Stimulated activated naive CD4-positive, alpha-beta T cell treated with Interleukin-2 at 50 U/mL for 16 hours (primary cell): ENCODE results near the gene TBC1D10B.
"Not testable (repeated sequence)": the region's sequence is repeated elsewhere in the genome, so short reads cannot be mapped to it uniquely, and the experiment has no call there.

Source experiments
- DNase-seq: peaks from one replicate; lab custom pipeline; 2025; lab: John Stamatoyannopoulos, UW

The TBC1D10B gene

GRCh38 chr16:30397776-30398660, 27.7 kb upstream of the TBC1D10B start:
- DNase-seq = no peak

DNA sequence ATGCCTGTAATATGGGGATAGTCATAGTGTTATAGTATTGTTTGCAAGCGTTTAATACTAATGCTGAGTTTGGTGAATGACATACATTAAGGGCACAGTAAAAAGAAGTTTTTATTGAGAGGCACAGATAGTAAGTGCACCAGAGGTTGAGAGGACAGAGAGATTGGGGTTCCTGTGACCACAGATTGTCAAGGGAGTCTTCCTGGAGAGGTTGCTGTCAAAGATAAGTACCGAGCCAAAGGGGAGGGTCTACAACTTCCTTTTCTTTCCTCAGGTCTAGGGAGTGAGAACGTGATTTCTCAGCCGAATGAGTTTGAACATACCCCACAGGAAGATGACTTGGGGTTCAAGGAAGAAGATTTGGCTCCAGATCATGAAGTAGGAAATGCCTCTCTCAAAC, 26.8 kb upstream of the TBC1D10B start:
- DNase-seq = no peak

GRCh38 chr16:30396627-30397026, 26.3 kb upstream of the TBC1D10B start:
- DNase-seq = not testable (repeated sequence)

DNA sequence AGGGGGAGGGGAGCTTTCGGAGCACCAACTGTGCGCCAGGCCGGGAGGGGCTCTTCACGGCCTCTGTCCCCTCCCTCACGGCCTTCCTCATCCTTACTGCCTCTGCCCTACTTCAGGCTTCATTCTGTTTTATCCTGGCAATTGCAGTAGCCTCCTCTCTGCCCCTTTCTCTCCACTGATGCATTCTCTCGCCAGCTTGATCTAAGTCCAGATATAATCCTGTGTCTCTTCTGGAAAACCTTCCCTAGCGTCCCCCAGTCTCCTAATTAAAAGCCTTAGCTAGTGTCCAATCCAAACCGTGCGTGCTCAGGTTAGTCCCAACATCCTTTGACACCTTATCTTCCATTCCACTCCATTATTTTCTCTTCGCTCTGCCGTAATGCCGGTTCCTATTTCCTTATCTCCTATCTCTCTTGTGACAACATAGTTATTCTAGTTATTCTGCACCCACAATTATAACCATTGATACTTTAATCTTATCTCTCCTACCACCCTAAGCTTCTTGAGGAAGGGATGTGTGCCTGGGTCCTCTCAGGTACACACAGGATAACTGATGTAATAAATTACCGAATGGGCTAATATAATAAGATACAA, 25.8 kb upstream of the TBC1D10B start:
- DNase-seq = no peak

- DNase-seq = peak; percentile 51
These were observed 25.1 kb upstream of the TBC1D10B start, which contains the start of gene ZNF48 for GRCh38 chr16:30395155-30395991. ZNF48 (plus strand) TSS chr16:30395420; CDS start chr16:30395795, 375 bp downstream.

DNA sequence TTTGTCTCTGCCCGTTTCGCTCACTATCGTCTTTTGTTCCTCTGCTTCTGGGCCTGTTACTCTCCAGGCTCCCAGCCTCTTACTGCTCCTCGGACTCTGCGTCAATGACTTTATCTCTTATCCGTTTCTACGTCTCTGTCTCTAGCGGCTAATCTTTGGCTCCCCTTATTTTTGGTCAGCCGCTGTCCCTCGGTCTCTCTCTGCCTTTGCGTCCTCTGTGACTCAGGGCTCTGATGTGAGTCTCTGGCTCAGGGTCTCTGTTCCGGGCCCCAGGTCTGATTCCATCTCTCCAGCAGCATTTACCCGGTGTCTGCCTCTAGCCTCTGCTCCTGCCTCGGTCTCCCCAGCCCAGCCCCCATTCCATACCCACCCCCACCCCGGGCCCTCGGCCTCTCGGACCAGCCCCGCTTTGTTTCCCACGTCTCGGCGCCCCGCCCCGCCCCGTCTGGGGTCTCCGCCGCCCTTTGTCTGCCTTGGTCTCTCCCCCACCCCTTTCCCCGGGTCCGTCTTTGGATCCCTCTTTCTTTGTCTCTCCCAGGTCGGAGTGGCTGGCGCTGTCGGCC, 24.4 kb upstream of the TBC1D10B start:
- DNase-seq = no peak

DNA sequence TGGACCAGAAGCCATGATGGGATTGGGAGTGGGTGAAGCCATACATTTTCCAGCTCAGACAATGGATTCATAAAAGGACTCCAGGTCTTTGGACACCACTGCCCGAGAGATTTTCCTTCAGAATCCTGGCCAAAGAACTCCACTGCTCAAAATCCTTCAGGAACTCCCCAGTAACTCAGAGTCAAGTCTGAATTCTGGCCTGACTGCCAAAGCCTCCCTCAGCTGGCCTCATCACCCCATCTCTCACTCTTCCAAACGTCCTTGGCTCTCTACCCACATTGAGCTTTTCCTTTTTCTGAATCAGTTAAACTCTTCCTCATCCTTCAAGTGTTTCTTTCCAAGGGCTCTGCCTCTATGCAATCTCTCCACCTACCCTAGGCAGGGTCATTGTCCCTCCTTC, 13.2 kb upstream of the TBC1D10B start:
- no peak for DNase-seq

DNA sequence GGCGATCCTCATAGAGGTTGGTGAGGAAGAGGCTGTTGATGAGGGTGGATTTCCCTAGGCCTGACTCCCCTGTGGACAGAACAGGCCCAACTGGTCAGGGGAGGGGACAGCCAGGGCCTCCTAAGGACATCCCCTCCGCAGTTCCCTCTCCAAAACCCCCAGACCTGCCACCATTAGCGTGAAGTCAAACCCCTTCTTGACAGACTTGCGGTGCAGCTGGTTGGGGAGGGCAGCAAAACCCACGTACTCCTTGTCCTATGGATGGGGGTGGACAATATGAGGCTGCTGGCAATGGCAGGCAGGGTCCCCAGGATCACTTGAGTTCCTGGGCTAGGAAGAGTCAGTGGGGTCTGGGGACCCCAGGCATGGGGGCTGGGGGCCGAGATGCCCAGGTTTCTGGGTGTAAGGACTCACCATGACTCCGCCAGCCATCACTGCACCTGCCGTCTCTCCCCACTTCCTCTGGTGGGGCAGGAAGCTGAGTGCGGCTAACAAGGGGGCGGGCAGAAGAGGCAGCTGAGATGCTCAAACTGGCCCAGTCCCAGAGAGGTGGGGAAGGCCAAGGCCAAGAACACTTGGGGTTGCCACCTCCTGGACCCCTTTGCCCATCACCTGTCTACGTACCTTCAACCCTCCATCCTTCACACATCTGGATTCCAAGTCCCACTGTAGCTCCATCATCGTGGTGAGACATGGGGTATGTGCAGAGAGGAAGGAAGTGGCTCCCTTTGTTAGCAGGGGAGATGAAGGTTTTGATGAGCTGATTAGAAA, 12.0 kb upstream of the TBC1D10B start, which contains the start of gene SEPTIN1:
Gene SEPTIN1 (minus strand): TSS at position 451 of the 771 bp plus-strand sequence. CDS start 19 bp downstream, at position 432.
- peak; percentile 71 for DNase-seq

DNA sequence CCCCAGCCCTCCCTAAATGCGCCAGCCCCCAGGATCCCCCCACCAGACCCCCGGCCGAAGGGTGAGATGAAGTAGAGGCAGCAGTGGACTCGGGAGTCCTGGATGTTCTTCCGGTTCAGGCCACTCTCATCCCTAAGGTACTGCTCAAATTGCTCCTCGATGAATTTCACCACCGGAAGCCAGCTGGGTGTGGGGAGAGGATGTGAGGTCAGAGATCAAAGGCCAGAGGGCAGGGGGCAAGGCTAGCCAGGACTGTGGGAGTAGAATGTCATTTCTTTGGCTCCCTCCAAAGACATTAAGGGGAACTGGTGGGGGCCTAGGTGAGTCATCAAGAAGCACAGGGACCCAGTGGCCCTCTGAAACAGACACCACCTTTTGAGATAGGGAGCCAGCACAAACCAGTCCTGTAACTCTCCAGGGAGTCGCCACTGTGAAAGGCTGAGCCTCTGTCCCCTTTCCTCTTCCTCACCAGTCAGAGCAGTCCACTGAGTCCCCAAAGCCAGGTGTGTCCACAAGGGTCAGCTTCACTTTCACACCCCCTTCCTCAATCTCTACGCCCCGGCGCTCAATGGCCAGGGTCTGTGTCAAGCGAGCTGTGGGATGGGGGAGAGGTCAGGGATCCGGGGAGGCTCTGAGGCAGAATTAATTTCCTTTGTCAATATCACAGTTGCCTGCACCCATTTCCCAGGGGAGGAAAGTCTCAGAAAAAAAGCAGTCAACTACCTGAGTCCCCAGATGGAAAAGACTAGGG, 11.2 kb upstream of the TBC1D10B start:
- DNase-seq = no peak

- DNase-seq = no peak
These were observed 10.5 kb upstream of the TBC1D10B start for GRCh38 chr16:30380803-30381208.

GRCh38 chr16:30380072-30380802, 9.9 kb upstream of the TBC1D10B start:
- DNase-seq = no peak

DNA sequence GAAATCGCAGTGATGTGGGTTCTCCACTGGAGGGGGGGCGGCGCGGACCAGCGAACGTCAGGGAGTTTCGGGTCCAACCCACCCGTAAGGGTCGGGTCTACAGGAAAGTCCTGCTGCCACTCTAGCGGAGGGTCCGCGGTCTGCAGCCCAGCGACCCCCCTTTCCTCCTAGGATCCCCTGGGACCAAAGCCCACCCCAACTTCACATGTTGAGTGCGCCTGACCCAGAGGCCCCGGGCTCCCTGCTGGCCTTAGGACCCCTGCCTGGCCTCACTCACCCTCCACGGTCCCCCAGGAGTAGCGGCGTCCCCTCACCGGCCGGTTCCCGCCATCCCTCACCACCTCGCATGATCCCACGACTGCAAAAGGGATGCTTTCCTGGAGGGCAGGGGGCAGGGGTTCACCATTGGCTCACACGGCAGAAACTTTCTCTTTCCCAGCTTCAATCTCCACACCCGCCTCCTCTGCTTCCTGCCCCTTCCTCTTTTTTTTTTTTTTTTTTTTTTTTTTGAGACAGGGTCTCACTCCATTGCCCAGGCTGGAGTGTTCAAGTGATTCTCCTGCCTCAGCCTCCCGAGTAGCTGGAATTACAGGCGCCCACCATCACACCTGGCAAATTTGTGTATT, 9.0 kb upstream of the TBC1D10B start:
- DNase-seq = no peak

- DNase-seq = peak; percentile 97
These were observed 8.2 kb upstream of the TBC1D10B start for GRCh38 chr16:30378236-30379157.

GRCh38 chr16:30377812-30378235, 7.5 kb upstream of the TBC1D10B start:
- DNase-seq = peak; percentile 86

- no peak for DNase-seq
These were observed 6.9 kb upstream of the TBC1D10B start for GRCh38 chr16:30377050-30377811.

- DNase-seq = no peak
These were observed 6.2 kb upstream of the TBC1D10B start for GRCh38 chr16:30376461-30376902.

DNA sequence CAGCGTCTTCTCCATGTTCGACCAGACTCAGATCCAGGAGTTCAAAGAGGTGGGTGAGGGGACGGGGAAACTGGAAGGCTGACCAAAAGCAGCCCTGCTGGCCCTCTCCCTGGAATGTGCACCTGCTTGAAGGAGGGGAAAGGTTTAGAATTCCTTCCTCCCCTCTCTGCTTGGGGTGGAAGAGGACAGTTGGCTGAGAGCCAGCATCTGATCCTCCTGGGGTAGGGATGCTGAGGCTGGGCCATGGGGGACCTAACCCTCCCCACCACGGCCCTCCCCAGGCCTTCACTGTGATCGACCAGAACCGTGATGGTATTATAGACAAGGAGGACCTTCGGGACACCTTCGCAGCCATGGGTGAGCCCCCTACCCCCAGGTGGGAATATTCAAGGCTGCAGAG, 5.6 kb upstream of the TBC1D10B start:
- DNase-seq = no peak
